Stomach (tissue), 9 donors: ENCODE results near the gene NFE2L2. TPM values are rescaled to one million over a fixed set of nuclear protein-coding genes. Genes with fewer than 3 reads are reported as not detected.

ENCODE experiments used
- DNase-seq, 2 donors: peaks; one replicate each; pipeline versions ENCODE4 v3.0.0 to v3.0.0-alpha.2; 2013 to 2019
- H3K27ac ChIP-seq, 5 donors: fragments of 200-600 bp in 4 of 5; sonication (generic) in 4 of 5; one replicate each; pipeline ENCODE4 v1.5.1; 2013 to 2019; ENCODE audit warnings: mild to moderate bottlenecking in 1 of 5, moderate library complexity in 1 of 5
- H3K27me3 ChIP-seq, 3 donors: fragments of 200-600 bp; sonication (generic); one replicate each; pipeline ENCODE4 v1.5.1; 2017 to 2019; ENCODE audit warnings: mixed run types in 1 of 3
- H3K36me3 ChIP-seq, 4 donors: fragments of 200-600 bp; sonication (generic); 1 replicate in 3 of 4; 2 replicates in 1 of 4; pipeline ENCODE4 v1.5.1; 2016 to 2019
- H3K4me1 ChIP-seq, 4 donors: fragments of 200-600 bp; sonication (generic); one replicate each; pipeline ENCODE4 v1.5.1; 2016 to 2019
- H3K4me3 ChIP-seq, 4 donors: fragments of 200-600 bp; sonication (generic) in 3 of 4; one replicate each; pipeline ENCODE4 v1.5.1; 2016 to 2019; ENCODE audit warnings: mild to moderate bottlenecking in 1 of 4
- H3K9me3 ChIP-seq, 4 donors: fragments of 200-600 bp; sonication (generic); one replicate each; pipeline ENCODE4 v1.5.1; 2016 to 2019
- CTCF ChIP-seq, 7 experiments: fragments of 450-650 bp in 4 of 7; fragments of 200-600 bp in 3 of 7; sonication (generic) in 3 of 7; IDR thresholded peaks; one replicate each; pipeline ENCODE4 v1.5.1; 2016 to 2019; ENCODE audit warnings: antibody characterized with exemption in 7 of 7, control low read depth in 2 of 7, mild to moderate bottlenecking in 1 of 7
- EP300 ChIP-seq: sonication (generic); formaldehyde crosslinking; IDR thresholded peaks from one replicate; pipeline ENCODE4 v1.6.1; 2017; ENCODE audit warnings: antibody characterized with exemption
- POLR2A ChIP-seq, 4 donors: fragments of 450-650 bp; IDR thresholded peaks; one replicate each; pipeline ENCODE4 v1.6.1; 2016; ENCODE audit warnings: antibody characterized with exemption in 4 of 4, control low read depth in 2 of 4, mild to moderate bottlenecking in 1 of 4, moderate library complexity in 1 of 4
- POLR2AphosphoS5 ChIP-seq, 3 donors: sonication (generic); formaldehyde crosslinking; IDR thresholded peaks; one replicate each; pipeline ENCODE4 v1.6.1; 2016; ENCODE audit warnings: antibody characterized with exemption in 3 of 3
- WGBS, 5 donors: extraction: QIAGEN DNeasy Blood & Tissue Kit in 3 of 5; methylation state at CpG; one replicate each; pipeline versions ENCODE4 v1.1.5 to v1.1.7; 2013 to 2018; 5-methylcytosine and 5-hydroxymethylcytosine counted together
- intact Hi-C: fragments of 100-400 bp; cut with DNase I; formaldehyde crosslinking; loops from one replicate; pipeline ENCODE4 v1.15.1; 2023; ENCODE audit warnings: low total_unique reads
- polyA plus RNA-seq, 3 donors: library from polyadenylated mRNA; stranded (reverse); fragments of 200-250 nt; gene quantifications; one replicate each; pipeline ENCODE4 v1.2.3, GENCODE V29; 2013
- total RNA-seq, 5 donors: library from RNA; depleted of rRNA; stranded (reverse); fragments of >200 nt; gene quantifications; one replicate each; pipeline versions ENCODE4 v1.1.0 to v1.2.3, GENCODE V29; 2014 to 2016
- donor health status: healthy with polysubstance abuse.
- donor health status: Bipolar disorder and iron deficiency.
- donor health status: healthy.

The NFE2L2 gene
- total and polyA plus RNA-seq, 8 donors, result 37.1 to 223 (median 112) TPM

- peak overlapping the region in 1 of 5 donors; percentile 47 for H3K27ac ChIP-seq
- no peak for TF ChIP-seq POLR2AphosphoS5 (IDR thresholded peaks at IDR 0.05)
- no peak for TF ChIP-seq EP300
- no peak for TF ChIP-seq POLR2A (IDR thresholded peaks at IDR 0.05)
- TF ChIP-seq CTCF (IDR thresholded peaks at IDR 0.05), result no peak
- no peaks in the 10 kb centered on the region for H3K9me3 ChIP-seq
- intact Hi-C loops, result no loop called here
- H3K4me1 ChIP-seq, result peaks cover 72 to 94% (median 86%) of the 10 kb centered on the region in 4 donors
- WGBS, 5 donors, result 93 to 99% (median 95%) methylated on average over 2 of the region's 2 CpGs
- H3K36me3 ChIP-seq, result peaks cover 0 to 8% (median 0%) of the 10 kb centered on the region in 4 donors
- H3K4me3 ChIP-seq, result no peak overlapping the region
- no peak for DNase-seq
- H3K27me3 ChIP-seq, result no peaks in the 10 kb centered on the region
Observed at GRCh38 chr2:177258059-177258458, 6.5 kb downstream of the NFE2L2 start.

GRCh38 chr2:177257471-177257870, 7.1 kb downstream of the NFE2L2 start:
- TF ChIP-seq POLR2AphosphoS5 (IDR thresholded peaks at IDR 0.05) (peak in 1 of 3 donors; percentile 16), POLR2A (IDR thresholded peaks at IDR 0.05) (no peak)
- intact Hi-C loops, result no loop called here
- 42 to 65% (median 58%) methylated on average over 5 of the region's 5 CpGs for WGBS, 5 donors
- Histone ChIP-seq H3K27me3 (no peaks in the 10 kb centered on the region), H3K9me3 (no peaks in the 10 kb centered on the region), H3K27ac (peak overlapping the region; percentile 6 to 82 (median 16)), H3K4me3 (peak overlapping the region in 2 of 4 donors; percentile 12 to 22), H3K36me3 (peaks cover 0 to 8% (median 0%) of the 10 kb centered on the region in 4 donors), H3K4me1 (peaks cover 78 to 100% (median 91%) of the 10 kb centered on the region in 4 donors)
- no peak for DNase-seq

- Histone ChIP-seq H3K36me3 (peaks cover 0 to 8% (median 0%) of the 10 kb centered on the region in 4 donors), H3K4me3 (peak overlapping the region in 2 of 4 donors; percentile 9 to 22), H3K27ac (peak overlapping the region in 4 of 5 donors; percentile 6 to 82 (median 52)), H3K4me1 (peaks cover 83 to 100% (median 96%) of the 10 kb centered on the region in 4 donors), H3K27me3 (no peaks in the 10 kb centered on the region), H3K9me3 (no peaks in the 10 kb centered on the region)
- TF ChIP-seq EP300 (no peak), POLR2A (IDR thresholded peaks at IDR 0.05) (no peak), POLR2AphosphoS5 (IDR thresholded peaks at IDR 0.05) (no peak), CTCF (IDR thresholded peaks at IDR 0.05) (no peak)
- no peak for DNase-seq
- intact Hi-C loops, result no loop called here
- 35 to 75% (median 48%) methylated on average over 3 of the region's 3 CpGs for WGBS, 5 donors
Observed at GRCh38 chr2:177256695-177257094, 7.8 kb downstream of the NFE2L2 start.

- no peak for TF ChIP-seq POLR2AphosphoS5 (IDR thresholded peaks at IDR 0.05)
- no peak for TF ChIP-seq POLR2A (IDR thresholded peaks at IDR 0.05)
- TF ChIP-seq CTCF (IDR thresholded peaks at IDR 0.05), result no peak
- no peak for TF ChIP-seq EP300
- H3K27ac ChIP-seq, result peak overlapping the region in 2 of 5 donors; percentile 53 to 82
- WGBS, 5 donors, result 59 to 82% (median 73%) methylated on average over 2 of the region's 2 CpGs
- H3K4me3 ChIP-seq, result no peak overlapping the region
- peaks cover 84 to 100% (median 96%) of the 10 kb centered on the region in 4 donors for H3K4me1 ChIP-seq
- intact Hi-C loops, result no loop called here
- H3K9me3 ChIP-seq, result no peaks in the 10 kb centered on the region
- H3K36me3 ChIP-seq, result peaks cover 0 to 8% (median 0%) of the 10 kb centered on the region in 4 donors
- no peaks in the 10 kb centered on the region for H3K27me3 ChIP-seq
- DNase-seq, result no peak
Observed at GRCh38 chr2:177256026-177256425, 8.5 kb downstream of the NFE2L2 start.

- no peak for TF ChIP-seq POLR2A (IDR thresholded peaks at IDR 0.05)
- no peak for TF ChIP-seq EP300
- no peak for TF ChIP-seq POLR2AphosphoS5 (IDR thresholded peaks at IDR 0.05)
- no peak for TF ChIP-seq CTCF (IDR thresholded peaks at IDR 0.05)
- peaks cover 77 to 100% (median 96%) of the 10 kb centered on the region in 4 donors for H3K4me1 ChIP-seq
- H3K36me3 ChIP-seq, result peaks cover 0 to 8% (median 0%) of the 10 kb centered on the region in 4 donors
- peak overlapping the region in 2 of 4 donors; percentile 12 to 18 for H3K4me3 ChIP-seq
- H3K9me3 ChIP-seq, result no peaks in the 10 kb centered on the region
- peak overlapping the region in 3 of 5 donors; percentile 52 to 82 (median 53) for H3K27ac ChIP-seq
- H3K27me3 ChIP-seq, result no peaks in the 10 kb centered on the region
- WGBS, 5 donors, result 35 to 51% (median 38%) methylated on average over 2 of the region's 2 CpGs
- intact Hi-C loops, result no loop called here
- DNase-seq, result no peak
Observed at GRCh38 chr2:177255227-177255601, 9.3 kb downstream of the NFE2L2 start.
